LNCAP (cell line): ENCODE results near the gene PRDX5.

Experiments used
- CTCF ChIP-seq: fragments of 450-650 bp; IDR thresholded peaks from 2 replicates; pipeline ENCODE4 v1.5.1; 2017; ENCODE audit warnings: mild to moderate bottlenecking

Gene PRDX5

DNA sequence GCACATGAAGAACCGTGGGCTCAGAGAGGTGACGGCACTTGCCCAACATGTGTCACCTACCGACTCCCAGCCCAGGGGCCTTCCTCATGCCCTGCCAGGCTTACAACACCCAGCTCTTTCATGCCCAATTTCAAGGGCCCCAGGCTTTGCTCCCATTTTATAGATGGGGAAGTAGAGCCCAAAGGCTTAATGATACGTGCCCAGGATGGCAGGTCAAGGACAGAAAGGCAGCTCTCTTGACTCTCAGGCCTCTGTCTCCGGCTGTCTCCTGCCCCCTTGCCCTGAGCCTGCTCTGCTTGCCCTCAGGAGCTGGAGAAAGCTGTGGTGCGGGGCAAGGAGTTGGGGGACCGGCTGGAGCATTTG is 31.1 kb downstream of the PRDX5 start:
- no peak for TF ChIP-seq CTCF

DNA sequence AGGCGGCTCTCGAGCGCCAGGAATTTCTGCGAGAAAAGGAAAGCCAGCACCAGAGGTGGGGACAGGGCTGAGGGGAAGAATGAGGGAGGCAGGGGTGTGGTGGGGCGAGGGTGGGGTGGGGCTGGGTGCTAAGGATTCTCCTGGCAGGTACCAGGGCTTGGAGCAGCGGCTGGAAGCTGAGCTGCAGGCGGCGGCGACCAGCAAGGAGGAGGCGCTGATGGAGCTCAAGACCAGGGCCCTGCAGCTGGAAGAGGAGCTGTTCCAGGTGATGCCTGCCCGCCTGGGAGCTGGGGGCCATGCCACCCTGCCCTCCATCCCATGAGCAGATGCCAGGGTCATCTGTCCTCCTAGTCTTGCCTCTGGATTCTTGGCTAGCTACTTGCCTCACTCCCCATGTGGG is 31.5 kb downstream of the PRDX5 start:
- TF ChIP-seq CTCF, result no peak

DNA sequence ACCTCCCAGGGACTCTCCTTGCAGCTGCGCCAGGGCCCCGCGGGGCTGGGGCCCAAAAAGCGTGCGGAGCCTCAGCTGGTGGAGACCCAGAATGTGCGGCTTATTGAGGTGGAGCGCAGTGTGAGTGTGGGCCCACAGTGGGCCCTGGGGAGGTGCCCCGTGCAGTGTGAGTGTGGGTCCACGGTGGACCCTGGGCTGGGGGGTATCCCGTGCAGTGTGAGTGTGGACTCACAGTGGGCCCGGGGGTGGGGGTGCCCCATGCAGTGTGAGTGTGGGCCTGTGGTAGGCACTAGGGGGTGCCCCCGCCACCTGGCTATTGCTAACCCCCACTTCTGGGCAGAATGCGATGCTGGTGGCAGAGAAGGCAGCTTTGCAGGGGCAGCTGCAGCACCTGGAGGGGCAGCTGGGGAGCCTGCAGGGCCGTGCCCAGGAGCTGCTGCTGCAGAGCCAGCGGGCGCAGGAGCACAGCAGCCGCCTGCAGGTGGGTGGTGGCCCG is 33.3 kb downstream of the PRDX5 start:
- no peak for TF ChIP-seq CTCF

- TF ChIP-seq CTCF, result no peak
These were observed 34.4 kb downstream of the PRDX5 start for GRCh38 chr11:64352099-64352994.

DNA sequence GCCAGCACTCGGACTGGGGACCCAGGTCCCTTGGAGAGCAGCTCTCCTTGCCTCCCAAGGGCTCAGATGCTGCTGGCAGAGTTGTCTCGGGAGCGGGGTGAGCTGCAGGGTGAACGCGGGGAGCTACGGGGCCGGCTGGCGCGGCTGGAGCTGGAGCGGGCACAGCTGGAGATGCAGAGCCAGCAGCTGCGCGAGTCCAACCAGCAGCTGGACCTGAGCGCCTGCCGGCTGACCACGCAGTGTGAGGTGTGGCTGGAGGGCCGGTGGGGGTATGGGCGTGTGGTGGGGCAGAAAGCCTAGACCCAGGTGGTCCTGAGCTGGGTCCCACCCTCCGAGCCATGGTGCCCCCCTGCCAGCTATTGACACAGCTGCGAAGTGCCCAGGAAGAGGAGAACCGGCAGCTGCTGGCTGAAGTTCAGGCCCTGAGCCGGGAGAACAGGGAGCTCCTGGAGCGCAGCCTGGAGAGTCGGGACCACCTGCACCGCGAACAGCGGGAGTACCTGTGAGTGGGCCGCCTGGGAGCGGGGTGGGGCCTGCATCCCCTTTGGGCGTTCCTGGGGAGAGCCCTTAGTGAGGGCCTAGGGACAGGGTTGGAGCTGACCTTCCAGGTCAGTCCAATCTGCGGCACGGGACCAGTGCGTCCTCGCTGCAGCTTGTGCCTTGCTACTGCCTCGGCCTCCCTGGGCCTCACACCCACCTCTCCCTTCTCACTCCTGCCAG is 35.2 kb downstream of the PRDX5 start:
- no peak for TF ChIP-seq CTCF

GRCh38 chr11:64353715-64354506 is 36.0 kb downstream of the PRDX5 start:
- no peak for TF ChIP-seq CTCF
